Measurements from ENCODE around the gene ARHGEF33.

The ARHGEF33 gene

DNA sequence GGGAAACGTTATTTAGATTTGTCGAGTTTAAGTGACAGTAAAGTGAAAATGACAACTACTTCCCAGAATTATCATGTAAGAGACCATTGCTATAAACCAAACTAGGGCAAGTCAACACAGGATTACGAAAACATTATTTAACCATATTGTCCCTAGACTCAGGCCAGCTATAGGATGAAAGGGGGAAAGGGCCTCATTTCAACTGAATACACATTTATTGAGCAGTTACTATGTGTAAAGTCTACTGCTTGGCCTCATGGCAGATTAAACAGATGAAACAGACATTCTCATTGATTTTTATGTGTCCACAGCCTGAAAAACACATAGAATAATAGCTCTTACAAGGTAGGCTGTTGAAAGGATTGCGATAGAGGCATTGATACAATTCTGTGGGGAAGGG is 32.7 kb downstream of the ARHGEF33 start:
- Histone ChIP-seq H3K9ac (ENCODE audit: low read length) (no peak overlapping the region), H2AFZ (ENCODE audit: low read depth, low read length, severe bottlenecking) (no peak overlapping the region), H3K27me3 (ENCODE audit: low read length) (no peaks in the 10 kb centered on the region), H3K4me2 (ENCODE audit: low read depth, low read length, poor library complexity, severe bottlenecking) (no peak overlapping the region), H3K9me3 (ENCODE audit: insufficient read depth, low read length) (no peaks in the 10 kb centered on the region), H4K20me1 (ENCODE audit: low read depth, low read length) (no peaks in the 10 kb centered on the region), H3K4me3 (ENCODE audit: insufficient read depth, low read length, poor library complexity, severe bottlenecking) (no peak overlapping the region), H3K79me2 (ENCODE audit: insufficient read depth, low read length) (no peaks in the 10 kb centered on the region), H3K9me2 (replicated peaks; ENCODE audit: insufficient read depth, low read length) (no peaks in the 10 kb centered on the region), H3F3A (ENCODE audit: insufficient read depth) (no peaks in the 10 kb centered on the region), H3K27ac (ENCODE audit: low read depth, low read length) (no peak overlapping the region), H3K36me3 (ENCODE audit: low read length) (no peaks in the 10 kb centered on the region)
- TF ChIP-seq EZH2phosphoT487 (conservative IDR thresholded peaks at IDR 0.05; ENCODE audit: low read length) = no peak
- TF ChIP-seq, protein P1, sequence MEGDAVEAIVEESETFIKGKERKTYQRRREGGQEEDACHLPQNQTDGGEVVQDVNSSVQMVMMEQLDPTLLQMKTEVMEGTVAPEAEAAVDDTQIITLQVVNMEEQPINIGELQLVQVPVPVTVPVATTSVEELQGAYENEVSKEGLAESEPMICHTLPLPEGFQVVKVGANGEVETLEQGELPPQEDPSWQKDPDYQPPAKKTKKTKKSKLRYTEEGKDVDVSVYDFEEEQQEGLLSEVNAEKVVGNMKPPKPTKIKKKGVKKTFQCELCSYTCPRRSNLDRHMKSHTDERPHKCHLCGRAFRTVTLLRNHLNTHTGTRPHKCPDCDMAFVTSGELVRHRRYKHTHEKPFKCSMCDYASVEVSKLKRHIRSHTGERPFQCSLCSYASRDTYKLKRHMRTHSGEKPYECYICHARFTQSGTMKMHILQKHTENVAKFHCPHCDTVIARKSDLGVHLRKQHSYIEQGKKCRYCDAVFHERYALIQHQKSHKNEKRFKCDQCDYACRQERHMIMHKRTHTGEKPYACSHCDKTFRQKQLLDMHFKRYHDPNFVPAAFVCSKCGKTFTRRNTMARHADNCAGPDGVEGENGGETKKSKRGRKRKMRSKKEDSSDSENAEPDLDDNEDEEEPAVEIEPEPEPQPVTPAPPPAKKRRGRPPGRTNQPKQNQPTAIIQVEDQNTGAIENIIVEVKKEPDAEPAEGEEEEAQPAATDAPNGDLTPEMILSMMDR (IDR thresholded peaks at IDR 0.05; ENCODE audit: insufficient read depth, low read length, poor library complexity, severe bottlenecking) = no peak

DNA sequence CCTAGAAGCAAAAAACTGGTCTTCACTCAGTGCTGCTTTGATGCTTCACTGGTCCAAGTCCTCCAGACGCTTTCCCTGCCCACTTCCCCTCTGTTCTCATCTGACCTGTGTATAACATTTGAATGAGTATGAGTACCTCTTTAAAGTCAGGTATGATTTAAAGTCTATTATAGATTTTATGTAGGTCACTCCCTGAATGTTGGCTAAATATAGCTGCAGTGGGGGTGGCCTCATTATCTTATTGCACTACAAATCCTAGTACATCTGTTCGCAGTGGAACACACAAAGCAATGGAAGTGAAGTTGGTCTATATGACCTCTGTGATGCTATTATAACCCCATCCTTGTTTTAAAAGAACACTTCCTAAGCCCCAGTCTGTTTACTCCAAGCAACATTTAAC is 33.2 kb downstream of the ARHGEF33 start:
- H3K79me2 ChIP-seq (ENCODE audit: insufficient read depth, low read length) = no peaks in the 10 kb centered on the region
- TF ChIP-seq EZH2phosphoT487 (conservative IDR thresholded peaks at IDR 0.05; ENCODE audit: low read length) = no peak
- TF ChIP-seq, protein P1 (IDR thresholded peaks at IDR 0.05; ENCODE audit: insufficient read depth, low read length, poor library complexity, severe bottlenecking) = no peak
- no peaks in the 10 kb centered on the region for H4K20me1 ChIP-seq (ENCODE audit: low read depth, low read length)
- no peaks in the 10 kb centered on the region for H3K27me3 ChIP-seq (ENCODE audit: low read length)
- H3K4me2 ChIP-seq (ENCODE audit: low read depth, low read length, poor library complexity, severe bottlenecking) = no peak overlapping the region
- no peaks in the 10 kb centered on the region for H3K36me3 ChIP-seq (ENCODE audit: low read length)
- H3F3A ChIP-seq (ENCODE audit: insufficient read depth) = no peaks in the 10 kb centered on the region
- no peak overlapping the region for H3K27ac ChIP-seq (ENCODE audit: low read depth, low read length)
- no peak overlapping the region for H3K4me3 ChIP-seq (ENCODE audit: insufficient read depth, low read length, poor library complexity, severe bottlenecking)
- no peaks in the 10 kb centered on the region for H3K9me2 ChIP-seq (replicated peaks; ENCODE audit: insufficient read depth, low read length)
- H3K9ac ChIP-seq (ENCODE audit: low read length) = no peak overlapping the region
- H3K9me3 ChIP-seq (ENCODE audit: insufficient read depth, low read length) = no peaks in the 10 kb centered on the region
- no peak overlapping the region for H2AFZ ChIP-seq (ENCODE audit: low read depth, low read length, severe bottlenecking)

DNA sequence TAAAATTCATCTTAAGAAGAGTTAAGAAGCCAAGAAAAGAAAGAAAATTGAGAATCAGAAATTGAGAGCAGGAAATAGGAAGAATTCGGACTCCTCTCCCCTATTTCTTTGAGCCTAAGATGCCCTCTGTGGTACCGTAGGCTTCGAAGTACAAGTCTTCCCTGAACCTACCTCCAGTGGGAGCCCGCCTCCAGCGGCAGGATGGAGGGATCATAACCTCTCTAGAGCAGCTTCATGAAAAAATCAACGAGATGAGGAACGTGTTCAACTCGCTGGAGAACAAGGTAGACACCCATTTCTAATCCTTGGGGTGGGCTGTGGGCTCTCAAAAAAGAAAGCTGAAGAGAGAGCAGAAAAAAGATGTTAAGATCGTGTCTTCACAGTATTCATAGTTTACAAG is 36.3 kb downstream of the ARHGEF33 start:
- Histone ChIP-seq H3K9ac (ENCODE audit: low read length) (no peak overlapping the region), H3K36me3 (ENCODE audit: low read length) (no peaks in the 10 kb centered on the region), H3K9me2 (replicated peaks; ENCODE audit: insufficient read depth, low read length) (no peaks in the 10 kb centered on the region), H3K27me3 (ENCODE audit: low read length) (no peaks in the 10 kb centered on the region), H3K79me2 (ENCODE audit: insufficient read depth, low read length) (no peaks in the 10 kb centered on the region), H2AFZ (ENCODE audit: low read depth, low read length, severe bottlenecking) (no peak overlapping the region), H3K27ac (ENCODE audit: low read depth, low read length) (no peak overlapping the region), H3F3A (ENCODE audit: insufficient read depth) (no peaks in the 10 kb centered on the region), H4K20me1 (ENCODE audit: low read depth, low read length) (no peaks in the 10 kb centered on the region), H3K4me3 (ENCODE audit: insufficient read depth, low read length, poor library complexity, severe bottlenecking) (no peak overlapping the region), H3K4me2 (ENCODE audit: low read depth, low read length, poor library complexity, severe bottlenecking) (no peak overlapping the region), H3K9me3 (ENCODE audit: insufficient read depth, low read length) (no peaks in the 10 kb centered on the region)
- no peak for TF ChIP-seq EZH2phosphoT487 (conservative IDR thresholded peaks at IDR 0.05; ENCODE audit: low read length)
- TF ChIP-seq, protein P1 (IDR thresholded peaks at IDR 0.05; ENCODE audit: insufficient read depth, low read length, poor library complexity, severe bottlenecking) = no peak
